G401 (cell line): ENCODE measurements around the gene SLC35F3. TPM values are rescaled to one million over a fixed set of nuclear protein-coding genes. Genes with fewer than 3 reads are reported as not detected.

Experiments used
- DNase-seq: peaks from one replicate; pipeline ENCODE4 v3.0.0-alpha.2; 2015; ENCODE audit warnings: low spot score
- in situ Hi-C: cut with HindIII; loops from 2 replicates; pipeline ENCODE4 v1.10.0; 2016; ENCODE audit warnings: low sequenced_read_pairs, mixed read lengths
- total RNA-seq: library from RNA; depleted of rRNA; stranded (reverse); fragments of >200 nt; shearing (Covaris generic); gene quantifications from 2 replicates; pipeline ENCODE4 v1.2.3, GENCODE V29; 2014

Gene SLC35F3
- total RNA-seq, 1 experiment from 2014 or later = not detected

GRCh38 chr1:234315588-234315987 lies 411.1 kb downstream of the SLC35F3 start:
- in situ Hi-C loops = no loop called here

GRCh38 chr1:234316486-234316885 lies 412.0 kb downstream of the SLC35F3 start:
- DNase-seq = no peak
- in situ Hi-C loops = no loop called here

More at GRCh38 chr1:234315588-234315987, 411.1 kb downstream of the SLC35F3 start:
- DNase-seq = no peak

GRCh38 chr1:234316937-234317336 lies 412.5 kb downstream of the SLC35F3 start:
- DNase-seq = no peak
- in situ Hi-C loops = no loop called here

- in situ Hi-C loops = no loop called here
- no peak for DNase-seq
Measured at GRCh38 chr1:234320069-234320468, 415.6 kb downstream of the SLC35F3 start.

- no peak for DNase-seq
- in situ Hi-C loops = no loop called here
Measured at GRCh38 chr1:234320549-234320948, 416.1 kb downstream of the SLC35F3 start.

- in situ Hi-C loops = no loop called here
- no peak for DNase-seq
Measured at GRCh38 chr1:234321231-234321630, 416.8 kb downstream of the SLC35F3 start.

- in situ Hi-C loops = no loop called here
- DNase-seq = no peak
Measured at GRCh38 chr1:234322097-234322496, 417.6 kb downstream of the SLC35F3 start.

- DNase-seq = peak; percentile 23
- in situ Hi-C loops = no loop called here
Measured at GRCh38 chr1:234322979-234323378, 418.5 kb downstream of the SLC35F3 start.

- DNase-seq = no peak
- in situ Hi-C loops = no loop called here
Measured at GRCh38 chr1:234324821-234325220, 420.3 kb downstream of the SLC35F3 start.

- in situ Hi-C loops = no loop called here
- DNase-seq = no peak
Measured at GRCh38 chr1:234325878-234326496, 421.5 kb downstream of the SLC35F3 start.

- DNase-seq = peak; percentile 74
- in situ Hi-C loops = no loop called here
Measured at GRCh38 chr1:234326497-234327366, 422.3 kb downstream of the SLC35F3 start.

GRCh38 chr1:234327577-234328164 lies 423.2 kb downstream of the SLC35F3 start:
- in situ Hi-C loops = no loop called here
- DNase-seq = no peak

GRCh38 chr1:234330843-234331215 lies 426.4 kb downstream of the SLC35F3 start:
- in situ Hi-C loops = no loop called here
- no peak for DNase-seq

GRCh38 chr1:234331507-234331906 lies 427.0 kb downstream of the SLC35F3 start:
- no peak for DNase-seq
- in situ Hi-C loops = no loop called here

GRCh38 chr1:234336359-234336758 lies 431.9 kb downstream of the SLC35F3 start:
- DNase-seq = no peak
- in situ Hi-C loops = no loop called here

GRCh38 chr1:234337233-234337632 lies 432.8 kb downstream of the SLC35F3 start:
- in situ Hi-C loops = no loop called here

GRCh38 chr1:234340528-234340927 lies 436.1 kb downstream of the SLC35F3 start:
- in situ Hi-C loops = no loop called here
- DNase-seq = no peak

More at GRCh38 chr1:234337233-234337632, 432.8 kb downstream of the SLC35F3 start:
- no peak for DNase-seq

GRCh38 chr1:234342774-234343173 lies 438.3 kb downstream of the SLC35F3 start:
- in situ Hi-C loops = no loop called here
- no peak for DNase-seq

GRCh38 chr1:234345237-234345636 lies 440.8 kb downstream of the SLC35F3 start:
- no peak for DNase-seq
- in situ Hi-C loops = no loop called here

- in situ Hi-C loops = no loop called here
- DNase-seq = no peak
Measured at GRCh38 chr1:234348964-234349363, 444.5 kb downstream of the SLC35F3 start.
